HG02973 (cell line): ENCODE measurements around the gene COPA.
"Not testable (repeated sequence)": the region's sequence is repeated elsewhere in the genome, so short reads cannot be mapped to it uniquely, and the experiment has no call there.

ENCODE experiments used
- ATAC-seq: cut with Tn5 transposase; IDR thresholded peaks from one replicate; pipeline ENCODE4 v1.9.1; 2021; ENCODE audit warnings: moderate library complexity; ENCODE audit not compliant: unreplicated experiment

The COPA gene

DNA sequence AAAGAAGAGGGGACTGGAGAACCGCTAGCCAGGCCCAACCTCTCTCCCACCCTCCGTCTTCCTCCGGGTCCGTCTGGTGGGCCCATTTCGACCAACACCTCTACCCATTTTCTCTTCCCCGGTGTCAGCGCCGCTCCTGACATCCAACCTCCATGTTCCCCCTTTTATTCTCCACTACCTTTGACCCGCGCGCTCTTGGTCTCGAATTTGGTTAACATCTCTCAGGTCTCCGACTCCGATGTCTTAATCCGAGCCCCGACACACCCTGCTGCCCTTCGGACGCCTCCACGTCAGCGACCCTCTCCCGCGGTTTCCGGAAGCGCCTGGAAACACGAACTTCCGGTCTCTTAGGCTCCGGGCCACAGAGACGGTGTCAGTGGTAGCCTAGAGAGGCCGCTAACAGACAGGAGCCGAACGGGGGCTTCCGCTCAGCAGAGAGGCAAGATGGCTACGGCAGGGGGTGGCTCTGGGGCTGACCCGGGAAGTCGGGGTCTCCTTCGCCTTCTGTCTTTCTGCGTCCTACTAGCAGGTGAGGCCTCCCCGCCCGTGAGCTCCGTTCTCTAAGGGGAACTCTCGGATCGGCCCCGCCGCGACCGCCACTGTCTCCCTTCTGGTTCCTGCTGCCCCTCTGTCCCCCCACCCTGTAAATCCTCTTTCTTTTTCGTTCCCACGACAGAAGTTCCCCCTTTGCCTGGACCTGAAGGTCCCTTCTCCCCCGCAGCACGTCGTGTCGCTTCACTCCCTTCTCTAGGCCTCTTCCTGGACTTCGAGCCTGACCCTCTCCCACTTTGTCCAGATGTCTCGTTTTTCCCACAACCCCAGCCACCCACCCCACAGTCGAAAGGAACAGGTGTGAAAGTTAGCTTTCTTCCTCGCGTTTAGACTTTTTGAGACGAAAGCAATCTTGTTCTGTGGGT, at the start of gene COPA, which contains the start of gene NCSTN:
TSS of gene COPA (minus strand) at position 298 of the 917 bp plus-strand sequence. CDS start at position 218, 80 bp downstream.
TSS of gene NCSTN (plus strand) at position 431 of the 917 bp plus-strand sequence. CDS start at position 445, 14 bp downstream.
- ATAC-seq, result peak; percentile 87

DNA sequence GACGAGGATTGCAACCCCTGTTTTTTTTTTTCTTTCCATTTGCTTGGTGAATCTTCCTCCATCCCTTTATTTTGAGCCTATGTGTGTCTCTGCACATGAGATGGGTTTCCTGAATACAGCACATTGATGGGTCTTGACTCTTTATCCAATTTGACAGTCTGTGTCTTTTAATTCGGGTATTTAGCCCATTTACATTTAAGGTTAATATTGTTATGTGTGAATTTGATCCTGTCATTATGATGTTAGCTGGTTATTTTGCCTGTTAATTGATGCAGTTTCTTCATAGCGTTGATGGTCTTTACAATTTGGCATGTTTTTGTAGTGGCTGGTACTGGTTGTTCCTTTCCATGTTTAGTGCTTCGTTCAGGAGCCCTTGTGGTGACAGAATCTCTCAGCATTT, 45.4 kb upstream of the COPA start:
- not testable (repeated sequence) for ATAC-seq

DNA sequence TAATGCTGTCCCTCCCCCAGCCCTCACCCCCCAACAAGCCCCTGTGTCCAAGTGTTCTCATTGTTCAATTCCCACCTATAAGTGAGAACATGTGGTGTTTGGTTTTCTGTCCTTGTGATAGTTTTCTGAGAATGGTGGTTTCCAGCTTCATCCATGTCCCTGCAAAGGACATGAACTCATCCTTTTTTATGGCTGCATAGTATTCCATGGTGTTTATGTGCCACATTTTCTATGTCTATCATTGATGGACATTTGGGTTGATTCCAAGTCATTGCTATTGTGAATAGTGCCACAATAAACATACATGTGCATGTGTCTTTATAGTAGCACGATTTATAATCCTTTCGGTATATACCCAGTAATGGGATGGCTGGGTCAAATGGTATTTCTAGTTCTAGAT, 41.8 kb upstream of the COPA start:
- not testable (repeated sequence) for ATAC-seq

DNA sequence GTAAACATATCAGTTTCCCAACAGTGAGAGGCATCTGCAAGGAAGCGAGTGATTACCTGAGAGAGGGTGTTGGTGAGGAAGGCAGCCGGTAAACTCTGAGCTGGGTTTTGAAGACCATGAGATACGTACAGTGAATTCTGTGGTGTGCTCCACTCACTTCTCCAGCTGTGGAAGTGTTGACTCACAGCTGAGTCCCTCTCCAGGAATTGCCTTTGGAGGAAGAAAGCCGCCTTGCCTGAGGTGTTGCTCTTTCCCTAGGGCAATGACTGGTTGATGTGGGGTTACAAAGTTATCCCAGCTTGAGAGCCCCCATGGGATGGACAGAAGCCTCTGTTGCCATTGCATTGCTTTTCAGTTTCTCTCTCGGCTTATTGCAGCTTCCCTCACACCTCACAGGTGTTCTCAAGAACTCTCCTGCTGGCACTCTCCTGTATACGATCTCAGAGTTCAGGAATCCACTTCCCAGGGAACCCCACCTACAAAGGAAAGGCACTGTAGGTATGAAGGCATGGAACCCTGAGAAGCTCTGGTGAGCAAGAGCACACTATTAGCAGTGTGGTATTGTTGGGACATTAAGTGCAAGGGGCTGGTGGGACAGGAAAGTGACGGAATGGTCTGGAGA, 34.6 kb upstream of the COPA start:
- ATAC-seq, result no peak

DNA sequence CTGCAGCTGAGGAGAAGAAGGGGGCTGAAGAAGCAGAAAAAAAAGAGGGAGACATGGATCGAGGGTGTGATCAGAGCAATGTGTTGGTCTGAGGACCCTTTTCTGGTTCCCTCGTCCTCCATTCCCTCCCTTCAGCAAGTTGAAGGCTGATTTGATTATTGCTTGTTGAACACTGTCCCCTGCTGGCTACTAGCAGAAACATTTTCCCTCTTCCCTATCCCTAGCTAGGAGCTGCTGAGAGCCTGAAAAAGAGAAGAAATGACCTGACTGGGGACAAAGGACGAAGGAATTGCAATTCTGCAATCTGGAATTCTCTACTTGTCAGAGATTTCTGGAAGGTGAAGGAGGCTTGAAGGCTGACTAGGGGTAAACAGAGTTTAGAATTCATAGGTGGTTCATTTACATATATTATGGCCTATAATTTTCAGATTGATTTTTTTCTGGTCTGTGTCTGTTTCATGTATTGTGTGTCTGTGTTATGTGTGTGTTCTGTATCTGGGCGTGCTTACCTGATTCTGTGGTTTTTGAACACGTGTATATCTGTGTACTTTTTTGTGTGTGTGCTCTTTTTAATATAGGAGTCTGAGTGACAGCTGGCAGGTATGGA, 33.6 kb upstream of the COPA start:
- ATAC-seq, result no peak

DNA sequence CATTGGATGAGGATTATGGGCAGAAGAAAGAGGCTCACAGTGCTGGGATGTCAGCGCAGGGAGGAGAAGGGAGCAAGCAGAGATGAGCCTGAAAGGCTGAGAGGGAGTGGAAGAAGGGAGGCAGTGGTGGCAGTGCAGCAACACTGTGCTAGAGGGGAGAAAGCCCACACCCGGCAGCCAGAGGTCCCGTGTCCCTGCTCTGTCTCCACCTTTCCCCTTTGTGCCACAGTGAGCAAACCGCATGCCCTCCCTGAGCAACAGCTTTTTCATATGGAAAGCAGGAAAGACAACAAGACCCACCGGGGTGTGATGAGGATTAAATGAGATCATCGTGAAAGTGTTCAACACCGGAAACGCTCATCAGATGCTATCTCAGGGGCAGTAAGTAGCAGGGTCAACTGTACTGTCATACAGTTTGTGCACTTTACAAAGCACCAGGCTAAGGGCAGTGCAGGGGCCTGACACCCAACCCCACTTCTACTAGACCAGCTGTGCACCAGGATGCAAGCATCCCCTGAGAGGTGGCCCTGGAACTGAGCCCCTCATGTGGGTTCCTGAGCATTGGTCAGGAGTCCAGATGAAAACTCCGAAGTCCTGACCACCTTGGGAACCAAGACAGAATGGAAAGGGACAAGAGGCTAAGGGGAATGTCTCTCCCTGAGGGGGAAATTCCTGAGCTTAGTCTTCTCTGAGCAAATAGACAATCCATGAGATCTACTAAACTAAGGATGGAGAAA, 32.9 kb upstream of the COPA start:
- no peak for ATAC-seq

DNA sequence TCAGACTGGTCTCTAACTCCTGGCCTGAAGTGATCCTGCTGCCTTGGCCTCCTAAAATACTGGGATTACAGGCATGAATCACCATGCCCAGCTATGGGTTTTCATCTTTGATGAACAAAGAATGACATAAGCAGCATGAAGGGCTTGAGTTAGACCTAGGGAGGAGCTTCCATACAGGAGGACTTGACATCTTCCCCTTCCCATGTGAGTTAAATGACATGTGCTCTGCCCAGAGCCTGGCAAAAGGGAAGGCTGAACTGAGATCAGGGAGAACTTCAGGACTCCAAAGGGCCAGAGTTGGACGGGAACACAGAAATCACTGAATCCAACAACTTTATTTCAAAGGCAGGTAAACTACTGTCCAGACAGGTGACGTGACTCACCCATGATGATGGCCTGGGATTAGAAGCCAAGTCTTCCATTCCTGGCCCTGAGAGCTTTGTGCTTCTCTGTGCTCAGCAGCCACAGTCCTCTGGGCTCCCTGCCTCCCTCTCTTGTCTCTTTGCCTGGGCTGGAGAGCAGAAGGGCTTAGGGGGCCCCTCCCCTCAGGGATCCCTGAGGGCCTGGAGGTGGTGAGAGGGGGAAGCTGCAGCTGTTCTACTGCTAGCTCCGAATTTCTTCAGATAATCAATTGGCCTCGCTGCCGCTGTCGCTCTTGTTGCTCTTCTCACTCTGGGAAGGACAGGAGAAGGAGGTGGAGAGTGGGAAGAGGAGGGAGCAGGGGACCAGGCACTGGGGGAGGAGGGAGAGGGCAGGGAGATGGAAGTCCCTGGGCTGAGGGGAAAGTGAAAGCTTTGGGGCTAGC, 31.5 kb upstream of the COPA start:
- ATAC-seq, result no peak

DNA sequence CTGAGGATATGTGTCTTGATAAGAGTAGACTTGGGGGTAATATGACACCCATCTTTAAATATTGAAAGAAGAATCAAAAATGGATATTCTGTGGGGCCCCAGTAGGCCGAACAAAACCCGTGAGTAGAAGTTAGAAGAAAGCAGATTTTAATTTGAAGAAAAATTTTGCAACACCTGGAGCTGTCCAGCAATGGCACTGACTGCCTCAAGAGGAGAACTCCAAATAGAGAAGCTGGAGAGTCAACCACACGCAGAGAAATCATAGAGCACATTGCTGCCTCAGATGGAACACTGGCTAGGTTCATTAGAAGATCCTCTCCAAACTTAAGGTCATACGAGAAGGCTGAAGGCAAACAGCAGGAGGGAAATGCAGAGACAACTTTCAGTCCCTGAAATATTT, 30.6 kb upstream of the COPA start:
- no peak for ATAC-seq

DNA sequence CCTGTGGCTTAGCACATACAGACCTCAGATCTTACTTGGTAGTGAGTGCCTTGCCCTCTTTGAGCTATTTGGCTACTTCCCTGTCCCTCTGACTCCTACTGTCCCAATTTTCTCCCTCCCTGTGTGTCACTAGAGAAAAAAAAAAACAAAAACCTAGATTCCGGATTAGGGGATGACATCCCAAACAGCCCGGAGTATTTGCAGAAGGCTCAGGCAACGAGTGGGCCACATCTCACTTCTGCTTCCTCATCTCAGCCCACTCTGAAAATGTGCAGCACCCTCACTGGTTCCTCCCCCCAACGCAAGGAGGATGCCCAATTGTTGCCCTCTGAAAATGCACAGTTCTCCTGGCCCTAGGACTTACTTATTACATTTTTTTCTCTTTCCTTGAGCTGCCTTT, 28.7 kb upstream of the COPA start:
- no peak for ATAC-seq

DNA sequence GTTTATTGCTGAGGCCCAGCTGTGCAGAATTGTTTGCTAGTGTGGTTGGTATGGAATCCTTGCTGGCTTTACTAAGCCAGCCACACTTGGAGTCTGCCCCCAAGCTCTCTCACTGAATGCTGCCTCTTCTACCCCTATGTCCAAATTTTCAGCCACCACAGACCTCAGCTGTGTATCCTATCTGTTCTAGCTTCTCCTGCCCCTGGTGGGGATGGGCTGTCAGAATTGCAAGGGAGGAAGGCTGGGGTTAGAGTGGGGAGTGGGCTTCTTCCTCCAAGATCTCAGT, 28.2 kb upstream of the COPA start:
- ATAC-seq, result no peak

DNA sequence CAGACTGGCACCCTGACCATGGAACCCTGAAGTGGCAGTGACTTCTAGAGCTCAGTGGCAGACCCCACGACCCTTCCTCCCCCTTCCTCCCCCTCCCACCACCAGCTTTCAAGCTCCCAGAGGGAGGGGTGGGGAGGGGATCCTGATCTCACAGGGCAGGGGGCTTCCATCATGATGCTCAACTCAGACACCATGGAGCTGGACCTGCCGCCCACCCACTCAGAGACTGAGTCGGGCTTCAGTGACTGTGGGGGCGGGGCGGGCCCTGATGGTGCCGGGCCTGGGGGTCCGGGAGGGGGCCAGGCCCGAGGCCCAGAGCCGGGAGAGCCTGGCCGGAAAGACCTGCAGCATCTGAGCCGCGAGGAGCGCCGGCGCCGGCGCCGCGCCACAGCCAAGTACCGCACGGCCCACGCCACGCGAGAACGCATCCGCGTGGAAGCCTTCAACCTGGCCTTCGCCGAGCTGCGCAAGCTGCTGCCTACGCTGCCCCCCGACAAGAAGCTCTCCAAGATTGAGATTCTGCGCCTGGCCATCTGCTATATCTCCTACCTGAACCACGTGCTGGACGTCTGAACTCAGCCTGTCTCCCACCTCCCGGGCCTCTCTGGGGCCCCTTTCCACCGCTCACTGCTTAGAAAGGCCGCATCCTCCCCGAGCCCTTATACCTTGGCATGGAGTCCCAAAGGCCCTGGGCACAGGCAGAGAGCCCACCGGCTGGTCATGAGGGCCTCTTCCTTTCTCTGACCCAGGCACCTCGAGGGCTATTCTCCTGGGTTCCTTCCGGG, 27.7 kb upstream of the COPA start:
- no peak for ATAC-seq

DNA sequence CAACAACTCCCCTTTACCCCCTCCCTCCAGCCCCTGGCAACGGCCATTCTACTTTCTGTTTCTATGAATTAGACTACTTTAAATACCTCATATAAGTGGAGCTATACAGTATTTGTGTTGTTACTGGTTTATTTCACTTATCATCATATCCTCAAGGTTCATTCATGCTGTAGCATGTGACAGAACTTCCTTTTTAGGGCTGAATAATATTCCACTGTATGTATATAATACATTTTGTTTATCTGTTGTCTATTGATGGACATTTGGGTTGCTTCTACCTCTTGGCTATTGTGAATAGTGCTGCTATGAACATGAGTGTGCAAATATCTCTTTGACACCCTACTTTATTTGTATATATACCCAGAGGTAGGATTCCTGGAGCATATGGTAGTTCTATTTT, 26.0 kb upstream of the COPA start:
- ATAC-seq, result no peak

DNA sequence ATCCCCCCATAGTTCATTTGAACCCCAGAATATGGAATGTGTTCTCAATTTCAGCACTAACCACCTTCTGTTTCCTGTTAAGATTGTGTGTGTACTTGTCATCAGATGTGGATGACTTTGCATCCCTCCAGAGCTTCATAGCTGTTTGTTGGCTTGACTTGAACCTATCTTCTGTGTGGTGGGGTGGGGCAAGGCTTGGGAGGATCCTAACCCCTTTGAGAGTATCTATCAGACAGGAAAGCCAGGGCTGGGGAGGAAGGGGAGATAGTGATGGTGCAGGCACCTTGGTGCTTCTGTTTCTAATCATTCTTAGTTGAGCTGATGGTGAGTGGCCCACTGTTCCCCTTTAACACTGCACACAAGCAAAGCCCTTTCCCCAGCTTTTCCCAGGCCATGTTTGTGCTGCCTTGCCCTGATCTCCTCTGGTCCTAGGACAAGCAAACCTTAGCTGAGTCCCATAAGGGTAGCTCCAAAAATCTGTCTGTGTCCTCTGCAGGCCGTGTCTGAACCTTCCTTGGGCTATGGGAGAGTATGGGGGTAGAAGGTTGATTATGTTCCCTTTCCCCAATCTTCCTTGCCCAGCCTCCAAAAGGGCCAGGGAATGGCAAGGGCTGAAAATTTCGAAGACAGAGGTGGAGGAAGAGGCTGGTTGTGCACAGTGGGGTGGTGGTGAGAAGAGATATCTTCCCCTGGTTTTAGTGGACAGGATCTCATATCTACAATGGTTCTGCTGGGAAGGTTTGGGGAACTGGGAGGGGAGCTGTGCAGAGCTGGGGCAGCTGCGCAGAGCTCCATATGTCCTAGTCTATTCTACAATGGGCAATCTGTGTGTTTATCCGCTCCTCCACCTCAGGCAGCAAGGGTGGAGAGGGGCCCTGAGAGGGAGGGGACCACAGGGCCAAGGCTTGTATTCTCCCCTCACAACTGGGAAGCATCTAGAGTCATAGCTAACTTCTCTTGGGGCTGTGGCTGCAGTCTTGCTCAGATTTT, 25.2 kb upstream of the COPA start:
- no peak for ATAC-seq

DNA sequence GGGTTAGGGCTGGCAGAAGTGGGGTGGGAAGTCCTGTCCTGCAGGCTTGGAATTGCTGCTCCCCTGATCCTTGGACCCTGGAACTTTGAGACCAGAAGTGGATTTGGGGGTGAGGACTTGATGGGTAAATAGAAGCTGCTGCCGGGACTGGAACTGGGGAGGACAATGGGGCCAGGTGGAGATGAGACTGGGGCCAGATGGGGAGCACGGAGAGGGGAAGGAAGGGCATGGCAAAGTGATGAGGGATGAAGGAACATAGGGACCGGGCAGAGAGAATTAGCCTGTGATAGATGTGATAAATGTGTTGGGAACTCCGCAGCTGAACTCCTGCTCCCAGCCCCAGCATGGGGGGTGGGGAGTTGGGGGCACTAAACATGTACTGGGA, 24.5 kb upstream of the COPA start:
- ATAC-seq, result no peak

DNA sequence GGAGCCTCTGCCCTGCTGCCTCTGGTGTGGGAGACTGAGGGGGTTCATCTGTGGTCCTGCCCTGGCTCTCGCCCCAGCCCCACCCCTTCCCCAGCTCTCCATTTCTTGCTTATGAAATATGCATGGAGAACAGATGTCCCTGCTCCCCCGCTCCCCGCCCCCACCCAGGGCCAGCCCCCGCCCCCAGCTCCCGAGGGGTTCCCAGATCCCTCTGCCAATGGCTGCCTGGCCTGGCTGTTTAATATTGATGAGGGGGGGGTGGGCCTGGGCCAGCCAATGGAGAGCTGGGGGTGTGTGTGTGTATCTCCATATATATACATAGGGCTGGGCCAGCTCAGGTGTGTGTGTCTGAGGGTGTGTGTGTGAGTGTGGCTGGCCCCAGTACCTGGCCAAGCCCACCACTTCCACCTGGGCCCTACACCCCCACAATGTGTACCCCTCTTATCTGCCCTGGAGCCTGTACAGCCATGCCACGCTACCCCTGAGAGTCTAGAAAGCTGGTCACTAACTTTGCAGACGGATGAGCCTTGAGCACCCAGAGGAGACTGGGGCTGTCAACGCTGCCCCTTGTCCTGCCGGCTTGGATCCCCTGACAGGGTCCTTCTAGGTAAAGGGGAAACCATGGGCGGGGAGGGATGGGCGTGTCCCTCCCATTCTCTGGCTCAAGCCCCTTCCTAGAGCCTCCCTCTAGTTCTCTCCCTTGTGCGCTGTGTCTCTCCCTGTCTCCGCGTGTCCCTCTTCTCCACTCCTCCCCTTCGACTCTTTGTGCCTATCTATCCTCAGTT, 23.9 kb upstream of the COPA start, which contains the start of gene NHLH1:
TSS of gene NHLH1 (plus strand) at position 341 of the 785 bp plus-strand sequence. CDS start 3,661 bp downstream, outside the sequence.
- ATAC-seq, result no peak

DNA sequence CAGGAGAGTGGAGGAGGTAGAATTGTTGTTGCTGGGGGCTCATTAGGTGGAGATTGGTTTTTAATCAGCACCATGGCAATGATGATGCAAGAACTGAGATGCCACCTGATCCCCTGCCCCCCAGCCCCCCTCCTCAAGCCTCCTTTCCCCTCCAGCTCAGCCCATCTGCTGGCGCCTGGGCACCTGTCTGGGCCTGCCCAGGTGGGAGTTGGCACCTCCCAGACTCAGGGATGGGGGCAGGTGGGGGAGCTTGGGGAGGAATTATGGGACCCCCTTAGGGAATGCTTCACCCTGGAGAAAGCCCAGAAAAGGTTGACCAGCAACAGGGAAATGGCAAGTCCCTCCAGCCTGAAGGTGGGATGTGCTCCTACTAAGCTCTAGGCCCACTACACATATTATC, 22.3 kb upstream of the COPA start:
- no peak for ATAC-seq

DNA sequence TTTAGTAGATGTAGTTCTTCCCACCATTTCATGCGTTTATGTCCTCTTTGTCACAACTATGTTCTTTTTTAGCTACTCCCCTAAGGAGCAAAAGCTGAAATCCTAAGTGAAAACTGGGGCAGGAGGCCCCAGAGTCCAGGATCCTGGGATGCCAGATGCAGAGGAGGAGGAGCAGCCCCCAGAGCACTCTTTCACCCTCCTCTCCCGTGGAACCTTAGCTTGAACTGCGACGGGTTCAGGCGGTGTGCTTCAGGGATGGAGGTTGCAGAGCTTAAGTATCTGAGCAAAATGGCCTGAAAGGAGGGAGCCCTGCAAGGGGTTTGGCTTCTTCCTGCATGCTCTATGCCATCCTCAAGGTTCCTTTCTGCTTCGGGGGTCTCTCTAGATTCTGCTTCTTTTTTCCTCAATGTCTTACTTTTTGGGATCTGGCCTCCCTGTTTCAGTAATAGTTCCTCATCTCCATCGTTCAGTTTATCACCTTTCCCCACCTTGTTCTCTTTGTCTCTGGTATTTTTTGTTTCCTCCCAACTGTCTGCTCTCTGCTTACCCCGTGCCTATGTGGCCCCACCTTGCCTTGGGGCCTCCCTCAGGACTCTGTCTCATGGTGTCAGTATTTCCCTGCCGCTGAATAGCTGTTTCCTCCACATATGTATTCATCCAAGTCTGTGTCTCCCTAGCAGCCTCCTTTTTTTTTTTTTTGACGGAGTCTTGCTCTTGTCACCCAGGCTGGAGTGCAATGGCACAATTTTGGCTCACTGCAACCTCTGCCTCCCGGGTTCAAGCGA, 21.1 kb upstream of the COPA start:
- ATAC-seq, result no peak
